ENCODE data around the gene RNF144B. TPM values are rescaled to one million over a fixed set of nuclear protein-coding genes. Genes with fewer than 3 reads are reported as not detected.

The RNF144B gene
- total and polyA plus RNA-seq, 2 of the 8 experiments (the other 6 are each of a cell fraction or from before 2014, with no cell fraction given), result 1.8 to 11.2 TPM

GRCh38 chr6:18444111-18444510, 57.0 kb downstream of the RNF144B start:
- Histone ChIP-seq H3K9me3 (ENCODE audit: insufficient read depth in 2 of 2, low read depth in 1 of 2, low read length in 1 of 2) (no peaks in the 10 kb centered on the region), H2BK20ac (ENCODE audit: low read length) (no peak overlapping the region), H3K56ac (replicated peaks; ENCODE audit: insufficient read length, low read depth, low read length) (no peak overlapping the region), H3K27me3 (replicated peaks in 1 of 4; ENCODE audit: control insufficient read depth in 3 of 4, extremely low read depth in 1 of 4, insufficient read depth in 3 of 4, low read length in 3 of 4) (no peaks in the 10 kb centered on the region), H3K4ac (replicated peaks; ENCODE audit: insufficient read length, low read depth, low read length) (no peak overlapping the region), H2BK12ac (ENCODE audit: low read depth, low read length) (no peak overlapping the region), H3K18ac (ENCODE audit: extremely low read depth, low read length) (no peak overlapping the region), H4K91ac (replicated peaks; ENCODE audit: insufficient read length, low read length) (no peak overlapping the region), H3K9ac (replicated peaks in 1 of 4; ENCODE audit: extremely low read depth in 1 of 4, low read depth in 3 of 4, low read length in 3 of 4) (no peak overlapping the region), H3K36me3 (ENCODE audit: control insufficient read depth in 2 of 4, insufficient read depth in 4 of 4, low read length in 3 of 4) (no peaks in the 10 kb centered on the region), H4K5ac (ENCODE audit: insufficient read length, low read depth, low read length) (no peak overlapping the region), H4K20me1 (replicated peaks in 1 of 2; ENCODE audit: control insufficient read depth in 1 of 2, insufficient read depth in 2 of 2, low read length in 2 of 2) (no peaks in the 10 kb centered on the region), H3K79me1 (ENCODE audit: low read depth, low read length) (no peaks in the 10 kb centered on the region), H2AK5ac (ENCODE audit: low read depth, low read length) (no peak overlapping the region), H2AFZ (ENCODE audit: low read length) (no peak overlapping the region), H3K23ac (ENCODE audit: insufficient read length) (no peak overlapping the region), H3K4me3 (ENCODE audit: extremely low read depth in 1 of 4, insufficient read depth in 2 of 4, low read depth in 3 of 4, low read length in 4 of 4) (no peak overlapping the region), H3K4me2 (ENCODE audit: insufficient read depth in 1 of 2, low read depth in 2 of 2, low read length in 2 of 2) (no peak overlapping the region), H3K23me2 (ENCODE audit: low read depth, low read length) (no peaks in the 10 kb centered on the region; the same call in 1 of the 2 replicates), H3K79me2 (ENCODE audit: control insufficient read depth in 1 of 2, insufficient read depth in 2 of 2, low read length in 2 of 2) (no peaks in the 10 kb centered on the region), H2BK120ac (replicated peaks; ENCODE audit: low read depth, low read length) (no peak overlapping the region), H3K14ac (ENCODE audit: insufficient read length) (no peak overlapping the region), H4K8ac (ENCODE audit: extremely low read depth, insufficient read depth, low read length) (no peak overlapping the region), H3K27ac (ENCODE audit: low read depth, low read length) (no peak overlapping the region), H3K4me1 (replicated peaks in 1 of 4; ENCODE audit: control insufficient read depth in 3 of 4, insufficient read depth in 4 of 4, low read length in 3 of 4) (no peaks in the 10 kb centered on the region), H2BK15ac (ENCODE audit: low read length) (no peak overlapping the region), H2BK5ac (ENCODE audit: low read depth, low read length) (no peak overlapping the region)
- ChIA-PET POLR2A (ENCODE audit: partially characterized antibody) (no interaction called here), CTCF (ENCODE audit: partially characterized antibody) (no interaction called here)
- FAIRE-seq, result no peak
- no peak for DNase-seq (ENCODE audit: low read depth in 1 of 2, low spot score in 2 of 2)
- TF ChIP-seq POU5F1 (IDR thresholded peaks at IDR 0.05; ENCODE audit: low read depth, low read length), result no peak
- TF ChIP-seq MAX (IDR thresholded peaks at IDR 0.05), result no peak
- 86% methylated on average over 5 of the region's 5 CpGs; no CpG with 5 or more reads in 1 of the 2 experiments for WGBS, 2 experiments (ENCODE audit: extremely low coverage in 1 of 2, insufficient coverage in 1 of 2, insufficient read length in 1 of 2, insufficient replicate concordance in 2 of 2, low coverage in 1 of 2, low lambda C conversion rate in 2 of 2, missing lambda C conversion rate in 1 of 2)

Measured in H1 (cell line).